ENCODE results near the gene PSORS1C1. TPM values are rescaled to one million over a fixed set of nuclear protein-coding genes. Genes with fewer than 3 reads are reported as not detected.

Gene PSORS1C1
- polyA plus RNA-seq, 3 donors from 2014 or later: not detected

DNA sequence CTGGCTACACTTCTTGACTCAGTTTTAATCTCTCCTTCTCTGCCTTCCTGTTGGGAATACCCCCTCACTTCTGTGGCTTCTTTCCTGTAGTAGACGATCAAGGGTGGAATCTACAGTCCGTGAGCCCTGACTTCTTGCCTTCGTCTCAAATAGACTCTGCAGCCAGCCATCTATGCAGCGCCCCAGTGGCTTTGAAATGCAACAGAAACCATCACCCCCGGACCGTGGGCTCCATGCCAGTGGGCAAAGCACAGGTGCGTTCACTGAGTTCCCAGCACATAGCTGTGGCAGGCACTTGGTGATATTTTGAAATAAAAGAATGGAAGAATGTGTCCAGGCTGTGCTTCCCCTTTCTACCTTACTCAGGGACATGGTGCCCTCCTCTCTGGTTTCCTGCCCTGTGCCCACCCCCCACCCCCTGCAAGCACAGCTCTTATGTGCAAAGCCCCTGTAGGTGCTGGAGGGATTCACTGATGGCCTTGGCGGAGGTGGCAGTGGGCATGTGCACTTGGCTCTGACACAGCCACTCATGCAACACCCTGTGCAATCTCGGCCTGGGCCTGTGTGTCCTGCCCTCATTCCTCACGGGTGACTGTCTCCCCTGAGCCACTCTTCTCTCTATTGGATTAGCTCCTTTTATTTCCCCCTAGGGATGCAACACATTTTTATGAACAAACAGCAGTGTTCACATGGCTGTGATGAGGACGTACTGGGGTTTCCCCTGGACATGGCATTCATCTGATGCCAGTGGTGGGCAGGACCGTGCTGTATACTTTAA is 11.2 kb downstream of the PSORS1C1 start:
- Mint-ChIP-seq H3K36me3 (no peaks in the 10 kb centered on the region), H3K9me3 (no peaks in the 10 kb centered on the region), H3K27me3 (ENCODE audit: low read depth in 3 of 3) (peaks cover 5 to 10% (median 8%) of the 10 kb centered on the region in 3 donors), H3K4me3 (no peak overlapping the region), H3K4me1 (no peaks in the 10 kb centered on the region), H3K27ac (no peak overlapping the region)
- no peak for DNase-seq

DNA sequence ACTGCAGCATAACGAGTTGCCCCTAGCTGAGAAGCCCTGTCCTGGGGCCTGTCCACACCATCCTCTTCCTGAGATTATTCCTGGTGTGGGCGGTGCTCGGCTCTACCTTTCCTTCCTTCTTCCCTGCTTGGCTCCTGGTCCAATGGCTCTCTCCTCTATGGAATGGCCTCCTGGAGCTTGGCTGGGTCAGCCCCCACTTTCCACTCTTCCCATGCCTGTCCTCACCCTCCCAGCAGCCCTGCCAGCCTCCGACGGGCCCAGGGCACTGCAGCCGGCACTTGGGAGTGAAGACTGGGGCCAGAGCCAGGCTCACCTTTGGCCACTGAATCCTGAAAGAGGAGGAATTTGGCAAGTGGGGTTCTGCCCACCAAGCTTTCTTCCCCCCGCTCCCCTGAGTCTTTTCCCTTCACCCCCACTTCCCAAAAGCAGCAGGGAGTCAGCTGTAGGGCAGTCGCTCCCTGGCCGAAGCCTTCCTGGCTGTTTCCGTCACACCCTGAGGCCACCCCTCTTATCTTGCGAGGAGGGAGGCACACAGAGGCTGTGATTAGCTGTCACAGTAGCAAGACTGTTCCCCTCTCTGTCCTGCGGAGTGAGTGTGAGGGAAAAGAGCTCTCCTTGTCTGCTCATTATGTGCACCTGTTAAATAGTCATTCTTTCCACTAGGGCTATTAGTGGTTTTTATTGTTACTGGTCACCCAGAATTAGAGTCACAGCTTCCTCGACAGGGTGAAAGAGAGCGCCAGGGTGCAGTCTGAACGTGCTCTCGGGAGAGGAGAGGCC is 12.0 kb downstream of the PSORS1C1 start:
- H3K4me3 Mint-ChIP-seq: no peak overlapping the region
- H3K27ac Mint-ChIP-seq: no peak overlapping the region
- no peaks in the 10 kb centered on the region for H3K9me3 Mint-ChIP-seq

DNA sequence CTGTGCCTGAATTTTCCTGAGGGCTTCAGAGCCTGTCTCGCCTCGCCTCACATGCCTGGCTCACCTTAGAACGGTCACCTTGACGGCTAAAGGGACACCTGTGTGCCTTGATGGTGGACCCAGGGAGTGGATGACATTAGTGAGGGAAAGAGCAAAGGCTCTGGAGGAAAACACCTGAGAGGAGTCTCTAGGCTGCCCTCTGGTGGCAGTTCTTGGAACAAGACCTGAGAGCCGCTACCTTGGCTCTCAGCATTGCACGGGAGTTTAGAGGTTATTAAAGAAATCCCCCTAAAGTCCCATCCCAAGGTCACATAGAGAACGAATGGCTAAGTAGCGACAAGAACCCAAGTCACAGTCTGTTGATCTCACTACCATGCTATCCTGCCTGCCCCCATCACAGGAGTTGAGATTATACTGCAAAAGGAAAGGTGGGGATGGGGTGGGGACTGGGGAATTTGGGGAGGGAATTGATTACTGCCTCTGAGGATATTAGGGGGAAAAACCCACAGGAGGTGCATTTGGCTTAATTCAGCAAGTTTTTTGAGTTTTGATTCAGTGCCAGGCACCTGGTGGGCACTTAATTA is 13.6 kb downstream of the PSORS1C1 start:
- Mint-ChIP-seq H3K36me3 (no peaks in the 10 kb centered on the region), H3K27ac (no peak overlapping the region), H3K9me3 (no peaks in the 10 kb centered on the region), H3K27me3 (ENCODE audit: low read depth in 3 of 3) (peaks cover 5 to 6% (median 5%) of the 10 kb centered on the region in 3 donors), H3K4me1 (no peaks in the 10 kb centered on the region), H3K4me3 (no peak overlapping the region)
- peak; percentile 38 to 49 (median 42) for DNase-seq

More for the DNA sequence above, 12.0 kb downstream of the PSORS1C1 start:
- no peaks in the 10 kb centered on the region for H3K4me1 Mint-ChIP-seq
- H3K27me3 Mint-ChIP-seq (ENCODE audit: low read depth in 3 of 3): peaks cover 5 to 10% (median 8%) of the 10 kb centered on the region in 3 donors
- H3K36me3 Mint-ChIP-seq: no peaks in the 10 kb centered on the region
- DNase-seq: no peak

DNA sequence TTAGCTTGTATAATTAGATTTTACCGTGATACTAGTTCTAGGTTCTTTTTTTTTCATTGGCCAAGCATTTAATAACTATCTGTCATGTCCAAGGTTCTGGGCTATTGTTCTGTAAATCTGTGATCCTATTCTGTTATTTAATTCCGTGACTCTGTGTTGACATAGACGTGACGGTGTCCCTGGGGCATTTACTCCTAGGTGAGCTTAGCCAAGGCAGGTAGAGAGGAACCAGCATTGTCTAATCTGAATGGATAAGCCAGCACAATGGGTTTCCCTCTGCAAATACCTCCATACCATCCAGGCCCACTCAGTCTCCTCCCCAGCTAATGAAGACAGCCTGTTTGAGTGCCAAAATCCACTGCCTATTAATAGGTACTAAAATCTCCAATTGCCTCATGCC is 14.5 kb downstream of the PSORS1C1 start:
- Mint-ChIP-seq H3K27me3 (ENCODE audit: low read depth in 3 of 3) (peaks cover 5 to 6% (median 5%) of the 10 kb centered on the region in 3 donors), H3K9me3 (no peaks in the 10 kb centered on the region), H3K4me3 (no peak overlapping the region), H3K4me1 (no peaks in the 10 kb centered on the region), H3K36me3 (no peaks in the 10 kb centered on the region), H3K27ac (no peak overlapping the region)
- DNase-seq: no peak

DNA sequence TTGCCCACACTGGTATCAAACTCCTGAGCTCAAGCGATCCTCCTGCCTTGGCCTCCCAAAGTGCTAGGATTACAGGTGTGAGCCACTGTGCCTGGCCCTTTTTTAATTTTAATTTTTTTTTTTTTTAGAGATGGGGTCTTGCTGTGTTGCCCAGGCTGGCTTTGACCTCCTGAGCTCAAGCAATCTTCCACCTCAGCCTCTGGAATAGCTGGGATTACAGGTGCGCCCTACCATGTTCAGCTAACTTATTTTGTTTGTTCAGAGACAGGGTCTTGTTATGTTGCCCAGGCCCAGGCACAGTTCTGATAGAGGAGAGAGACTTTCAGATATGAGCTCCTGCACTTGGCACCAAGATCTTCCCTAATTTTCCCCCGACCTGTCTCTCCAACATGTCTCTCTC is 16.2 kb downstream of the PSORS1C1 start:
- H3K27ac Mint-ChIP-seq: no peak overlapping the region
- no peak for DNase-seq
- peaks cover 5 to 6% (median 5%) of the 10 kb centered on the region in 3 donors for H3K27me3 Mint-ChIP-seq (ENCODE audit: low read depth in 3 of 3)
- no peak overlapping the region for H3K4me3 Mint-ChIP-seq
- no peaks in the 10 kb centered on the region for H3K9me3 Mint-ChIP-seq
- no peaks in the 10 kb centered on the region for H3K36me3 Mint-ChIP-seq
- H3K4me1 Mint-ChIP-seq: no peaks in the 10 kb centered on the region

DNA sequence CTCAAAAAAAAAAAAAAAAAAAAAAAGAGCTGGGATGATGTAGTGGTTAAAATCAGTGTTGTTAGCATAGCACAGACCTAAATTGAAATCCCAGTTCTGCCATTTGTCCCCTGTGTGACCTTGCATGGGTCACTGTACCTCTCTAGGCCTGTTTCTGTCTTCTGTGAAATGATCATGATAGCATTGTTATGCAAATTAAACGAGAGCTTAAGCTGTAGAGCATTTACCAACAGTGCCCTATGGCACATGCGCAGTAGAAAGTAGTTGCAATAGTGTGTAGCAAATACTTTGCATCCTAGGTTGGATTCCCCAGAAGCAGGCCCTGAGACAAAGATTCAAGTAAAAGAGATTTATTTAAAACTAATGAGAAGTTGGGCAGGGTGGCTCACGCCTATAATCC is 17.0 kb downstream of the PSORS1C1 start:
- no peak for DNase-seq
- no peaks in the 10 kb centered on the region for H3K36me3 Mint-ChIP-seq
- no peak overlapping the region for H3K27ac Mint-ChIP-seq
- no peaks in the 10 kb centered on the region for H3K9me3 Mint-ChIP-seq
- H3K27me3 Mint-ChIP-seq (ENCODE audit: low read depth in 3 of 3): peaks cover 4 to 5% (median 5%) of the 10 kb centered on the region in 3 donors
- H3K4me3 Mint-ChIP-seq: no peak overlapping the region
- H3K4me1 Mint-ChIP-seq: no peaks in the 10 kb centered on the region

DNA sequence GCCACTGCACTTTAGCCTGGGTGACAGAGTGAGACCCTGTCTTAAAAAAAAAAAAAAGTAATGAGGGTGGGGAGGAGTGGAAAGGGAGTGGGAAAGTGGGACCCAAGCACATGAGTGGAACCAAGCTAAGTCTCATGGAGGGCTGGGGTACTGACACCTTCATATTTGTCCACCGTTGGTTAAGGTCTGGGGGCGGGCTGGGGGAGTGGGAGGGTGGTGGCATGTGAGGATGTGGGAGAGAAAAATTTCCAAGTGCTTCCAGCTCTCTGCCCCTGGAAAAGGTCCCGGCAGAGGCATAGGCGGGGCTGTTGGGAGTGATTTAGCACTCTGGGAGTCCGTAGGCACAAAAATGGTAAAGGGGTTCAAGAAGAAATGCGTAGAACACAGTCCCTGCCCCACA is 18.2 kb downstream of the PSORS1C1 start:
- no peak overlapping the region for H3K4me3 Mint-ChIP-seq
- no peaks in the 10 kb centered on the region for H3K36me3 Mint-ChIP-seq
- peaks cover 3 to 6% of the 10 kb centered on the region in 2 donors for H3K4me1 Mint-ChIP-seq
- no peak overlapping the region for H3K27ac Mint-ChIP-seq
- no peak for DNase-seq
- H3K9me3 Mint-ChIP-seq: no peaks in the 10 kb centered on the region
- peaks cover 2 to 5% (median 5%) of the 10 kb centered on the region in 3 donors for H3K27me3 Mint-ChIP-seq (ENCODE audit: low read depth in 3 of 3)

DNA sequence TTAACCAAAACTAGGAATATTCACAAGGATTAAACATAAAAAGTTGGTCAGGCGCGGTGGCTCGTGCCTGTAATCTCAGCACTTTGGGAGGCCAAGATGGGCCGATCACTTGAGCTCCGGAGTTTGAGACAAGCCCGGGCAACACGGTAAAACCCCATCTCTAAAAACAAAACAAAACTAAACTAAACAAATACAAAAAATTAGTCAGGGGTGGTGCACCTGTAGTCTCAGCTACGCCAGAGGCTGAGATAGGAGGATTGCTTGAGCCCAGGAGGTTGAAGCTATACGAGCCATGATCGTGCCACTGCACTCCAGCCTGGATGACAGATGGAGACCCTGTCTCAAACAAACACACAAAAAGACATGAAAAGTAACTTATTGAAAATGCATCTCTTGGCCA is 21.1 kb downstream of the PSORS1C1 start:
- DNase-seq: no peak
- H3K27me3 Mint-ChIP-seq (ENCODE audit: low read depth in 3 of 3): no peaks in the 10 kb centered on the region
- peaks cover 6 to 7% of the 10 kb centered on the region in 2 donors for H3K4me1 Mint-ChIP-seq
- H3K27ac Mint-ChIP-seq: no peak overlapping the region
- no peaks in the 10 kb centered on the region for H3K9me3 Mint-ChIP-seq
- H3K36me3 Mint-ChIP-seq: no peaks in the 10 kb centered on the region
- no peak overlapping the region for H3K4me3 Mint-ChIP-seq

DNA sequence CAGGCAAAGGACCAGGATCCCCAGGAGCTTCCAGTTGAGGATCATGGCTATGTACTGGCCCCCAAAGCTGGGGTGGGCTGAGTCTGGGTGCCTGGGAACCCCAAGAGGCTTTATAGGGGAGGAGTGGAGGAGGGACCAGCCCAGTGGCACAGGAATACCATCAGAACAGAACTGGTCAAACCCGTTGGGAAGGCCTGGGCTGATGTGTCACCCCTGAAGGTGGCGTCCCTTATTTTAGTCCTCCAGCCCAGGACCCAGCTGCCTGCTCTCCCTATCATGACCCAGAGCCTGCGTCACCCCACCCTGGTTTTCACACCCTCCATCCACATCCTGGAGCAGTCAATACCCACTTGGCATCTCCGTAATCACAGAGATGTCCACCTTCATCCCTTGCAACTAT is 24.4 kb downstream of the PSORS1C1 start, which contains the start of gene PSORS1C2:
TSS of gene PSORS1C2 (minus strand) at position 85 of the 400 bp plus-strand sequence. CDS start at position 45, 40 bp downstream.
- DNase-seq: no peak
- Mint-ChIP-seq H3K4me3 (peak within 1 kb of the TSS in 3 of 5 donors; percentile 77 to 92 (median 78)), H3K27me3 (ENCODE audit: low read depth in 3 of 3) (no peaks in the 10 kb centered on the region), H3K36me3 (peaks cover 0 to 4% (median 0%) of the 10 kb centered on the region in 3 donors), H3K27ac (peak within 1 kb of the TSS in 1 of 6 donors; percentile 88), H3K4me1 (peaks cover 6 to 7% of the 10 kb centered on the region in 2 donors), H3K9me3 (no peaks in the 10 kb centered on the region)

DNA sequence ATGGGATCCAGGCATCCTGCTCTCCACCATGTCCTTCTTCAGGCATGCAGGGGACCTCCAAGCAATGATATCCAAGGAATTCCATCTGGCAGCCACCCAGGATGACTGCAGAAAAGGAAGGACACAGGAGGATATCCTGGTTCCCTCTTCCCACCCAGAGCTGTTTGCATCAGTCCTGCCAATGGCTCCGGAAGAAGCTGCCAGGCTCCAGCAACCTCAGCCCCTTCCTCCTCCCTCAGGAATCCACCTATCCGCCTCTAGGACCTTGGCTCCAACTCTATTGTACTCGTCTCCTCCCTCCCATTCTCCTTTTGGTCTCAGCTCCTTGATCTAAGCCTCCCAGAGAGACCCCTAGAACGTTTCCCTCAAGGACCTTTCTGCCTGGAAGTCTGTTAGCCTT is 25.0 kb downstream of the PSORS1C1 start:
- H3K27me3 Mint-ChIP-seq (ENCODE audit: low read depth in 3 of 3): no peaks in the 10 kb centered on the region
- DNase-seq: no peak
- peaks cover 0 to 4% (median 0%) of the 10 kb centered on the region in 3 donors for H3K36me3 Mint-ChIP-seq
- H3K9me3 Mint-ChIP-seq: no peaks in the 10 kb centered on the region
- H3K4me1 Mint-ChIP-seq: peaks cover 6 to 7% of the 10 kb centered on the region in 2 donors
- no peak overlapping the region for H3K27ac Mint-ChIP-seq
- H3K4me3 Mint-ChIP-seq: no peak overlapping the region

DNA sequence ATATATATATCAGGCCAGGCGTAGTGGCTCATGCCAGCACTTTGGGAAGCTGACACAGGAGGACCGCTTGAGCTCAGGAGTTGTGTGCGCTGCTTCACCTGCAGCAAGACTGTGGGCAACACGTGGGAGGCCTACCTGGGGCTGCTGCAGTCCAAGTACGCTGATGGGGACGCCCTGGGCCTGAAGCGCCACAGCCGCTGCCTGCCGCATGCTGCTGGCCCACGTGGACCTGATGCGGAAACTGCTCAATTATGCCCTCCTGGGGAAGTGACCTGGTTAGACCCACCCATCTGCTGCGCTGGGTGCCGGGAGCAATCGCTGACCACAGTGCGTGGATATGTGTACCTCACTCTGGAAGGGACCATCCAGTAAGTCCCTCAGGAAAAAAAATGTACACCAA is 26.0 kb downstream of the PSORS1C1 start:
- no peak overlapping the region for H3K4me3 Mint-ChIP-seq

DNA sequence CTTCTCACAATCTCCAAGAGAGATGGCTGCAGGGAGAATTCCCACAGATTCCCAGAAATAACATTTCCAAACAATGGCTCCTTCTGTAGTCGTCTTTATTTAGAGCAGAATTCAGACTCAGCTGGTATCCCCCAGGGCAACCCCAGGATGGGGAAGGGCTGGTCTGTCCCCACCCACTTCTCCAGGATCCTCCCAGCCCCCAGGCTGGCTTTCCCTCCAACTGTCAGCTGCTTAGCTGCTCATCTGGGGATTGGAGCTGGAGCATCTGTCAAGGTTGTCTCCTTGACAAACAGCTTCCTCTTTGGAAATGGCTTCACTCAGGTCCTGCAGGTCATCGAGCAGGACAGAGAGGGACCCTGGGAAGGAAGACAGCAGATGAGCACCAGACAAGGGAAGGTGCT is 27.8 kb downstream of the PSORS1C1 start:
- H3K27ac Mint-ChIP-seq: no peak overlapping the region
- peaks cover 0 to 10% (median 0%) of the 10 kb centered on the region in 3 donors for H3K36me3 Mint-ChIP-seq
- H3K4me3 Mint-ChIP-seq: no peak overlapping the region

More for the DNA sequence above, 26.0 kb downstream of the PSORS1C1 start:
- Mint-ChIP-seq H3K9me3 (no peaks in the 10 kb centered on the region), H3K27me3 (ENCODE audit: low read depth in 3 of 3) (no peaks in the 10 kb centered on the region), H3K4me1 (peaks cover 6 to 7% of the 10 kb centered on the region in 2 donors), H3K27ac (no peak overlapping the region), H3K36me3 (peaks cover 0 to 10% (median 0%) of the 10 kb centered on the region in 3 donors)
- no peak for DNase-seq

DNA sequence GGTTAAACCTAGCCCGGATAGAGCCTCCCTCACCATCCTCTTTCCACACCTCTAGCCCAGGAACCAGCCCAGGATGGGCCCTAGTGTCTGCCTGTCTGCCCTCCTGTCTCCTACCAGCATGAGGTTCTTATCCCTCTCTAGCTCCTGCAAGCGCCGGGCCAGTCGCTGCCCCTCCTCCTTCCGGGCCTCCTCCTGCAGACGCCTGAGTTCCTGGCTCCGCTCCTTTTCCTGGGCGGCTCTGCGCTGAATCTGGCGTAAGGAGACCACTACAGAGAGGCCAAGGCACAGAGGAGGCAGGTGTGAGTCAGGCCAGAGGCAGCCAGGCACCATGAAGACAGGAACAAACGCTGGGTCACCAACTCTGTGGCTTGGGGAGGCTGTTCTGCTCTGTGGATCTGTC is 28.5 kb downstream of the PSORS1C1 start:
- no peaks in the 10 kb centered on the region for H3K9me3 Mint-ChIP-seq
- no peak for DNase-seq

More for the DNA sequence above, 27.8 kb downstream of the PSORS1C1 start:
- peaks cover 5 to 6% of the 10 kb centered on the region in 2 donors for H3K4me1 Mint-ChIP-seq
- peaks cover 0 to 2% (median 1%) of the 10 kb centered on the region in 3 donors for H3K27me3 Mint-ChIP-seq (ENCODE audit: low read depth in 3 of 3)
- DNase-seq: no peak
- H3K9me3 Mint-ChIP-seq: no peaks in the 10 kb centered on the region

More for the DNA sequence above, 28.5 kb downstream of the PSORS1C1 start:
- H3K27ac Mint-ChIP-seq: no peak overlapping the region
- no peak overlapping the region for H3K4me3 Mint-ChIP-seq
- H3K4me1 Mint-ChIP-seq: no peaks in the 10 kb centered on the region
- H3K36me3 Mint-ChIP-seq: peaks cover 0 to 10% (median 0%) of the 10 kb centered on the region in 3 donors
- H3K27me3 Mint-ChIP-seq (ENCODE audit: low read depth in 3 of 3): peaks cover 0 to 2% (median 1%) of the 10 kb centered on the region in 3 donors
